Germinal center (tissue), 1 donor: ENCODE data around the gene AGPAT3.
"Not testable (repeated sequence)": the region's sequence is repeated elsewhere in the genome, so short reads cannot be mapped to it uniquely, and the experiment has no call there.

Experiments used
- DNase-seq: peaks from one replicate; pipeline ENCODE4 v3.0.0; 2012; ENCODE audit warnings: mixed read lengths, low spot score

Gene AGPAT3

GRCh38 chr21:43882952-43883545 is 18.0 kb downstream of the AGPAT3 start:
- no peak for DNase-seq

GRCh38 chr21:43884012-43884860 is 19.2 kb downstream of the AGPAT3 start:
- DNase-seq = no peak

GRCh38 chr21:43884861-43885417 is 19.9 kb downstream of the AGPAT3 start:
- DNase-seq = no peak

DNA sequence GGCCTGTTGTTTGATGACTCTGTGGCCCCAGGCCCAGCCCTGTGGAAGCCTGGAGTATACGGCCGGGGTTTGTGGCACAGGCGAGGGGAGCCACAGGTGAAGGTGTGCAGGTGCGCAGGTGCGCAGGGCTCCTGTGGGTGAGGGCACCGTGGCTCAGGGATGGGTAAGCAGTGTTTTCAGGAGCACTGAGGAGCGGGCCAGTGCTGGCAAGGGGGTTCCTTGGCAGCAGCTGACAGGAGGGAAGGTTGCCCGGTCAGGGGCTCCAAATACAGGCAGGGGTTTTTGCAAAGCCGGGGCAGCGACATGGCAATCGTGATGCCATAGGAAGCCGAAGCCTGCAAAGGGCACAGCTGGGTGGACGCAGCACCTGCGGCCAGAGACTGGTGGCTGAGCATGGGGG is 20.7 kb downstream of the AGPAT3 start:
- DNase-seq = no peak

GRCh38 chr21:43886565-43886964 is 21.5 kb downstream of the AGPAT3 start:
- no peak for DNase-seq

GRCh38 chr21:43889069-43889468 is 24.0 kb downstream of the AGPAT3 start:
- DNase-seq = no peak

DNA sequence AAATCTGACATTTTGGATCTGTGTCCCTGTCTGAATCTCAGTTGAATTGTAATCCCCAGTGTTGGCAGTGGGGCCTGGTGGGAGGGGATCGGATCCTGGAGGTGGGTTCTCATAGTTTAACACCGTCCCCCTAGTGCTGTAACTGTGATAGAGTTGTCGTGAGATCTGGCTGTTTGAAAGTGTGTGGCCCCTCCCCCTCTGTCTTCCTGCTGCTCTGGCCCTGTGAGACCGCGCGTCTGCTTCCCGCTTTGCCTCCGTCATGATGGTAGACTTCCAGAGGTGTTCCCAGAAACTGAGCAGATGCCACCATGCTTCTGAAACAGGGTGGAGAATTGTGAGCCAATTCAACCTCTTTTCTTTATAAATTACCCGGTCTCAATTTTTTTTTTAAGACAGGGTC is 25.0 kb downstream of the AGPAT3 start:
- DNase-seq = no peak

- DNase-seq = no peak
These were observed 27.3 kb downstream of the AGPAT3 start for GRCh38 chr21:43892334-43892733.

- DNase-seq = no peak
These were observed 28.0 kb downstream of the AGPAT3 start for GRCh38 chr21:43892984-43893535.

DNA sequence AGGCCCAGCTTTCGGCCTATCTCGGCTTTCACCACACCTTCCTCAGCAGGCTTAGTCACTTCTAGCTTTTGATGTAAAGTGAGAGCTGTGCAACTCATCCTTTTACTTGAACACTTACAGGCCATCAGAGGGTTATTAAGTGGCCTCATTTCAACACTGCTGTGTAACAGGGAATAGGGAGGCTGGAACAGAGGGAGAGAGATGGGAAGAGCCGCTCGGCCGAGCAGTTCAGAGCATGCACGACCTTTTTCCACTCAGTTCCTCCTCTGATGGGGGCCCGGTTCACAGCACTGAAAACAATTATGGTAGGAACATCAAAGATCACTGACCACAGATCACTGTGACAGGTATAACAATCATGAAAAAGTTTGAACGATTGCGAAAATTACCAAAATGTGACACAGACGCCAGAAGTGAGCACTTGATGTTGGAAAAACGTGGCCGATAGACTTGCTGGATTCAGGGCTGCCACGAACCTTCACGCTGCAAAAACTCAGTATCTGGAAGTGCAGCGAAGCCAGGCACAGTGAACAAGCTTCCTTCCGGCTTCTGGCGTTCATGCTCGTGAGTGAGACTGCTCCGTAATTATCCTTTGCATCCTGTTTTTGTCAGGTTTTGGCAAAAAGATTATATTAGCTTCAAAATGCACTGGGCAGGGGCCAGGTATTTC is 28.6 kb downstream of the AGPAT3 start:
- DNase-seq = no peak

GRCh38 chr21:43894206-43894577 is 29.2 kb downstream of the AGPAT3 start:
- no peak for DNase-seq

GRCh38 chr21:43895196-43895595 is 30.2 kb downstream of the AGPAT3 start:
- DNase-seq = no peak

DNA sequence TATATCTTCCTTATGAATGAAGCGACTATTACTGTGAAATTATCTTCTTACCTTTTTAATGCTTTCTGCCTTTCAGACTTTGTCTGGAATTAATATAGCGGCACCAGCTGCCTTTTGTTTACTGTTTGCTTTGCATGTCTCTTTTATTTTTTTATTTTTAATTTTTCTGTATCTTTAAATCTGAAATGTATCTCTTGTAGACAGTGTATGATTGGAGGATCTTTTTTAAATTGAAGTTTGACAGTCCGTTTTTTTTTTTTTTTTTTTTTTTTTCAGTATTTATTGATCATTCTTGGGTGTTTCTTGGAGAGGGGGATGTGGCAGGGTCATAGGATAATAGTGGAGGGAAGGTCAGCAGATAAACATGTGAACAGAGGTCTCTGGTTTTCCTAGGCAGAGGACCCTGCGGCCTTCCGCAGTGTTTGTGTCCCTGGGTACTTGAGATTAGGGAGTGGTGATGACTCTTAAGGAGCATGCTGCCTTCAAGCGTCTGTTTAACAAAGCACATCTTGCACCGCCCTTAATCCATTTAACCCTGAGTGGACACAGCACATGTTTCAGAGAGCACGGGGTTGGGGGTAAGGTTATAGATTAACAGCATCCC is 31.8 kb downstream of the AGPAT3 start:
- DNase-seq = not testable (repeated sequence)

GRCh38 chr21:43899307-43900077 is 34.5 kb downstream of the AGPAT3 start:
- DNase-seq = no peak

DNA sequence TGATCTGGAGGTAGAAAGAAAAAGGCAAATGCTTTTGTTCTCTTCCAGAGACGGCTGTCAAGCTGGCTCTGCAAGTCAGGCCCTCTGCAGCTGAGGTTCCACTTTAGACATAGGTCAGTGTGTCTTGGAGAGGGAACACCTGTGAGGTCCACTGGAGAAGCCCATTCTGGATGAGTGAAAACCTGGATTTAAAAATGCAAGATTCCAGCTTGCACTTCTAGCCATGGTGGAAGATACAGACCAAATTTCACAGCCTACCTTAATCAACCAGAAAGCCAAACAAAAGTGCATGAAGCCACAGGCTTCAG is 35.0 kb downstream of the AGPAT3 start:
- no peak for DNase-seq

- DNase-seq = no peak
These were observed 35.7 kb downstream of the AGPAT3 start for GRCh38 chr21:43900690-43901089.

- no peak for DNase-seq
These were observed 37.4 kb downstream of the AGPAT3 start for GRCh38 chr21:43902441-43902840.

GRCh38 chr21:43903451-43904091 is 38.5 kb downstream of the AGPAT3 start:
- no peak for DNase-seq

- no peak for DNase-seq
These were observed 39.3 kb downstream of the AGPAT3 start for GRCh38 chr21:43904331-43904781.

GRCh38 chr21:43905726-43906455 is 40.9 kb downstream of the AGPAT3 start:
- DNase-seq = no peak
